HEK293 (cell line): ENCODE results near the gene SPIRE1.

Experiments used
- CTCF ChIA-PET: fragments of 350-600 bp; formaldehyde crosslinking; extraction: SDS; loops from one replicate; lab custom pipeline; 2021; ENCODE audit warnings: antibody characterized with exemption; lab: Yijun Ruan, JAX
- POLR2A ChIA-PET: fragments of 300-600 bp; formaldehyde crosslinking; extraction: SDS; loops from one replicate; lab custom pipeline; 2020; ENCODE audit warnings: antibody characterized with exemption, inconsistent platforms; lab: Yijun Ruan, JAX
- H3K27ac ChIP-seq: fragments of 200-500 bp; sonication (Bioruptor generic); 2 replicates; pipeline ENCODE4 v1.5.1; 2014; ENCODE audit warnings: low read depth, low read length, control low read depth, inconsistent platforms; ENCODE audit errors: extremely low read depth
- H3K36me3 ChIP-seq, 2 experiments: fragments of 200-500 bp in 1 of 2; sonication (Bioruptor generic) in 1 of 2; 1 replicate in 1 of 2; 2 replicates in 1 of 2; pipeline ENCODE4 v1.5.1; 2014 to 2017; ENCODE audit warnings: inconsistent platforms in 2 of 2, low read length in 2 of 2; ENCODE audit not compliant: control insufficient read depth in 2 of 2, insufficient read depth in 1 of 2
- H3K4me1 ChIP-seq: fragments of 200-500 bp; sonication (Bioruptor generic); 2 replicates; pipeline ENCODE4 v1.5.1; 2014; ENCODE audit warnings: mild to moderate bottlenecking, low read length, inconsistent platforms; ENCODE audit not compliant: control insufficient read depth, insufficient read depth
- H3K4me3 ChIP-seq: 2 replicates; pipeline ENCODE4 v1.5.1; 2011; ENCODE audit warnings: low read depth, mild to moderate bottlenecking, control low read depth, low read length, moderate library complexity
- H3K9me3 ChIP-seq: fragments of 200-500 bp; sonication (Bioruptor generic); 2 replicates; pipeline ENCODE4 v1.5.1; 2014; ENCODE audit warnings: low read depth, low read length, inconsistent platforms; ENCODE audit not compliant: control insufficient read depth, insufficient read depth
- GLI4 ChIP-seq: fragments of 450-650 bp; formaldehyde crosslinking; IDR thresholded peaks from 2 replicates; pipeline ENCODE4 v1.5.1; 2016; ENCODE audit warnings: missing biosample characterization, missing genetic modification characterization
- HOXA7 ChIP-seq: sonication (generic); formaldehyde crosslinking; IDR thresholded peaks from 2 replicates; pipeline ENCODE4 v1.8.1; 2022; ENCODE audit warnings: missing genetic modification reagents, borderline replicate concordance
- HOXC10 ChIP-seq: sonication (generic); formaldehyde crosslinking; IDR thresholded peaks from 2 replicates; pipeline ENCODE4 v1.8.1; 2023; ENCODE audit warnings: mild to moderate bottlenecking, missing genetic modification reagents
- KLF9 ChIP-seq: fragments of 450-650 bp; formaldehyde crosslinking; IDR thresholded peaks from 2 replicates; pipeline ENCODE4 v1.5.1; 2016; ENCODE audit warnings: missing biosample characterization, missing genetic modification characterization, low read depth
- MEIS1 ChIP-seq: sonication (generic); formaldehyde crosslinking; IDR thresholded peaks from 2 replicates; pipeline ENCODE4 v1.8.1; 2022; ENCODE audit warnings: missing genetic modification reagents, mild to moderate bottlenecking, borderline replicate concordance
- PRDM1 ChIP-seq: fragments of 450-650 bp; formaldehyde crosslinking; IDR thresholded peaks from 2 replicates; pipeline ENCODE4; 2016; ENCODE audit warnings: missing biosample characterization, missing genetic modification characterization
- REPIN1 ChIP-seq: fragments of 450-650 bp; formaldehyde crosslinking; IDR thresholded peaks from 2 replicates; pipeline ENCODE4 v1.5.1; 2017; ENCODE audit warnings: missing biosample characterization, missing genetic modification characterization, low read depth
- SALL2 ChIP-seq: fragments of 450-650 bp; formaldehyde crosslinking; IDR thresholded peaks from 2 replicates; pipeline ENCODE4 v1.5.0; 2017; ENCODE audit warnings: missing biosample characterization, mild to moderate bottlenecking, missing genetic modification characterization, borderline replicate concordance
- SP7 ChIP-seq: fragments of 450-650 bp; formaldehyde crosslinking; IDR thresholded peaks from 2 replicates; pipeline ENCODE4 v1.5.1; 2016; ENCODE audit warnings: missing biosample characterization, missing genetic modification characterization
- WT1 ChIP-seq: fragments of 450-650 bp; formaldehyde crosslinking; IDR thresholded peaks from 2 replicates; pipeline ENCODE4 v1.5.1; 2016; ENCODE audit warnings: missing biosample characterization, missing genetic modification characterization
- YY2 ChIP-seq: fragments of 450-650 bp; formaldehyde crosslinking; IDR thresholded peaks from 2 replicates; pipeline ENCODE4 v1.5.1; 2016; ENCODE audit warnings: missing biosample characterization, missing genetic modification characterization
- ZBTB8A ChIP-seq: fragments of 450-650 bp; formaldehyde crosslinking; IDR thresholded peaks from 2 replicates; pipeline ENCODE4 v1.5.1; 2016; ENCODE audit warnings: missing biosample characterization, missing genetic modification characterization
- ZEB2 ChIP-seq: fragments of 450-650 bp; formaldehyde crosslinking; IDR thresholded peaks from 2 replicates; pipeline ENCODE4 v1.5.1; 2016; ENCODE audit warnings: missing biosample characterization, missing genetic modification characterization
- ZNF133 ChIP-seq: fragments of 450-650 bp; formaldehyde crosslinking; IDR thresholded peaks from 2 replicates; pipeline ENCODE4 v1.5.1; 2016; ENCODE audit warnings: missing biosample characterization, missing genetic modification characterization
- ZNF155 ChIP-seq: fragments of 450-650 bp; formaldehyde crosslinking; IDR thresholded peaks from 2 replicates; pipeline ENCODE4 v1.5.1; 2016; ENCODE audit warnings: missing biosample characterization, missing genetic modification characterization
- ZNF184 ChIP-seq: fragments of 450-650 bp; IDR thresholded peaks from 2 replicates; pipeline ENCODE4 v1.5.1; 2018; ENCODE audit warnings: missing biosample characterization, mild to moderate bottlenecking, missing genetic modification characterization
- ZNF23 ChIP-seq: fragments of 450-650 bp; formaldehyde crosslinking; IDR thresholded peaks from 2 replicates; pipeline ENCODE4 v1.5.1; 2016; ENCODE audit warnings: missing biosample characterization, missing genetic modification characterization, borderline replicate concordance
- ZNF335 ChIP-seq: fragments of 450-650 bp; formaldehyde crosslinking; conservative IDR thresholded peaks from 2 replicates; pipeline ENCODE4 v1.5.1; 2016; ENCODE audit warnings: missing biosample characterization, missing genetic modification characterization
- ZNF560 ChIP-seq: fragments of 450-650 bp; formaldehyde crosslinking; IDR thresholded peaks from 2 replicates; pipeline ENCODE4 v1.5.1; 2017; ENCODE audit warnings: missing biosample characterization, missing genetic modification characterization, borderline replicate concordance
- ZNF629 ChIP-seq: fragments of 450-650 bp; formaldehyde crosslinking; IDR thresholded peaks from 2 replicates; pipeline ENCODE4 v1.5.1; 2017; ENCODE audit warnings: missing biosample characterization, missing genetic modification characterization
- ZNF768 ChIP-seq: fragments of 450-650 bp; formaldehyde crosslinking; IDR thresholded peaks from 2 replicates; pipeline ENCODE4 v1.5.1; 2018; ENCODE audit warnings: missing biosample characterization, mild to moderate bottlenecking, missing genetic modification characterization
- ZNF777 ChIP-seq: fragments of 450-650 bp; formaldehyde crosslinking; IDR thresholded peaks from 2 replicates; pipeline ENCODE4 v1.5.1; 2017; ENCODE audit warnings: missing biosample characterization, missing genetic modification characterization, borderline replicate concordance
- ZNF792 ChIP-seq: fragments of 450-650 bp; formaldehyde crosslinking; IDR thresholded peaks from 2 replicates; pipeline ENCODE4 v1.5.1; 2016; ENCODE audit warnings: missing biosample characterization, missing genetic modification characterization
- ZNF843 ChIP-seq: fragments of 450-650 bp; formaldehyde crosslinking; IDR thresholded peaks from 2 replicates; pipeline ENCODE4 v1.5.1; 2016; ENCODE audit warnings: missing biosample characterization, missing genetic modification characterization
- TF ChIP-seq, protein P1 (sequence below): fragments of 450-650 bp; formaldehyde crosslinking; conservative IDR thresholded peaks from 2 replicates; pipeline ENCODE4 v1.5.1; 2016; ENCODE audit warnings: low read depth, missing biosample characterization, missing genetic modification characterization
- TF ChIP-seq, protein P2 (sequence below): fragments of 450-650 bp; formaldehyde crosslinking; IDR thresholded peaks from 2 replicates; pipeline ENCODE4 v1.5.1; 2017; ENCODE audit warnings: missing biosample characterization, missing genetic modification characterization
- TF ChIP-seq, protein P3 (sequence below): fragments of 450-650 bp; formaldehyde crosslinking; IDR thresholded peaks from 2 replicates; pipeline ENCODE4 v1.5.1; 2016; ENCODE audit warnings: missing biosample characterization, missing genetic modification characterization
- TF ChIP-seq, protein P4 (sequence below): fragments of 450-650 bp; formaldehyde crosslinking; IDR thresholded peaks from 2 replicates; pipeline ENCODE4 v1.5.1; 2017; ENCODE audit warnings: missing biosample characterization, missing genetic modification characterization

SPIRE1 gene

DNA sequence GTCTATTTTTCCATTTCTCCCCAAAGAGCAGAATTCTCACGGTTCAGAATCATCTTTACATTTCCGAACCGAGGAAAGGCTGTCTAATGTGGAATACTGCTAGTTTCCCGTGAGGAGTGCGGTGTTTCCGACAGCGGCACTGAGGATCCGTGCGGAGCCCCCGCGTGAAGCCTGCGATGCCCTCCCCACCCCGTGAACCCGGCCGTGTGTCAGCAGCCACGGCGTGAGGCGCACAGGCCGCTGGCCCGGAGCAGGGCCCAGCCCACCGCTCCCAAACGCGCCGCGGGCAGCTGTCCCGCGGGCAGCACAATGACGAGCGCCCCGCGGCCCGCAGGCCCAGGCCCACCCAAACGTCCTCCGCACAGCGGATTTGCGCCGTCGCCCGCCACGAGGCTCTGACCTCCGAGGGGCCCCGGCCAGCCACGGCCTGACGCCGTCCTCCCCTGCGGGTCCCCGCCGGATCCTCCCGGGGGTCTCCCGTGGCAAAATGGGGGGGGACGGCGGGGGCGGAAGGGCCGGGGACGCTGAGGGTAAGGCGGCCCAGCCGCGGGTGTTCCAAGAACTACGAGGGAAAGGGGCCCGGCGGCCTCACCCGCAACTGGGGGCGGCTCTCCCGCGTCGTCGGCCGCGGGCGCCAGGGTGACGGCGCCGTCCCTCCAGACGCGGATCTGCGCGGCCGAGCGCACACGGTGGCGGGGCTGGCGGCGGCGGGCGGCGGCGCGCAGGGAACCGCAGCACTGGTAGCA, 796 bp downstream of the SPIRE1 start (continued):
- TF ChIP-seq REPIN1 (tag by site-specific recombination) (no peak), ZNF155 (no peak), ZNF768 (no peak), KLF9 (tag by site-specific recombination) (no peak), YY2 (tag by site-specific recombination) (no peak), GLI4 (tag by site-specific recombination) (no peak), MEIS1 (CRISPR knock-in tag) (no peak), ZNF184 (tag by site-specific recombination) (no peak), ZNF335 (tag by site-specific recombination) (peak; percentile 85), WT1 (tag by site-specific recombination) (no peak), ZNF23 (tag by site-specific recombination) (no peak), ZEB2 (0 out of 2 replicates have a peak, but pooled peaks have one; percentile 30), HOXA7 (CRISPR knock-in tag) (no peak)
- TF ChIP-seq, protein P1, sequence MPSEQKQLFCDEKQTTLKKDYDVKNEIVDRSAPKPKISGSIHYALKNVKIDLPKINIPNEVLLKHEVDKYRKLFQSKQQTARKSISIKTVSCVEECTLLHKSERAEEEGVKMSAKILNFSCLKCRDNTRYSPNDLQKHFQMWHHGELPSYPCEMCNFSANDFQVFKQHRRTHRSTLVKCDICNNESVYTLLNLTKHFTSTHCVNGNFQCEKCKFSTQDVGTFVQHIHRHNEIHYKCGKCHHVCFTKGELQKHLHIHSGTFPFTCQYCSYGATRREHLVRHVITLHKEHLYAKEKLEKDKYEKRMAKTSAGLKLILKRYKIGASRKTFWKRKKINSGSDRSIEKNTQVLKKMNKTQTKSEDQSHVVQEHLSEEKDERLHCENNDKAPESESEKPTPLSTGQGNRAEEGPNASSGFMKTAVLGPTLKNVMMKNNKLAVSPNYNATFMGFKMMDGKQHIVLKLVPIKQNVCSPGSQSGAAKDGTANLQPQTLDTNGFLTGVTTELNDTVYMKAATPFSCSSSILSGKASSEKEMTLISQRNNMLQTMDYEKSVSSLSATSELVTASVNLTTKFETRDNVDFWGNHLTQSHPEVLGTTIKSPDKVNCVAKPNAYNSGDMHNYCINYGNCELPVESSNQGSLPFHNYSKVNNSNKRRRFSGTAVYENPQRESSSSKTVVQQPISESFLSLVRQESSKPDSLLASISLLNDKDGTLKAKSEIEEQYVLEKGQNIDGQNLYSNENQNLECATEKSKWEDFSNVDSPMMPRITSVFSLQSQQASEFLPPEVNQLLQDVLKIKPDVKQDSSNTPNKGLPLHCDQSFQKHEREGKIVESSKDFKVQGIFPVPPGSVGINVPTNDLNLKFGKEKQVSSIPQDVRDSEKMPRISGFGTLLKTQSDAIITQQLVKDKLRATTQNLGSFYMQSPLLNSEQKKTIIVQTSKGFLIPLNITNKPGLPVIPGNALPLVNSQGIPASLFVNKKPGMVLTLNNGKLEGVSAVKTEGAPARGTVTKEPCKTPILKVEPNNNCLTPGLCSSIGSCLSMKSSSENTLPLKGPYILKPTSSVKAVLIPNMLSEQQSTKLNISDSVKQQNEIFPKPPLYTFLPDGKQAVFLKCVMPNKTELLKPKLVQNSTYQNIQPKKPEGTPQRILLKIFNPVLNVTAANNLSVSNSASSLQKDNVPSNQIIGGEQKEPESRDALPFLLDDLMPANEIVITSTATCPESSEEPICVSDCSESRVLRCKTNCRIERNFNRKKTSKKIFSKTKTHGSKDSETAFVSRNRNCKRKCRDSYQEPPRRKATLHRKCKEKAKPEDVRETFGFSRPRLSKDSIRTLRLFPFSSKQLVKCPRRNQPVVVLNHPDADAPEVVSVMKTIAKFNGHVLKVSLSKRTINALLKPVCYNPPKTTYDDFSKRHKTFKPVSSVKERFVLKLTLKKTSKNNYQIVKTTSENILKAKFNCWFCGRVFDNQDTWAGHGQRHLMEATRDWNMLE: no peak

DNA sequence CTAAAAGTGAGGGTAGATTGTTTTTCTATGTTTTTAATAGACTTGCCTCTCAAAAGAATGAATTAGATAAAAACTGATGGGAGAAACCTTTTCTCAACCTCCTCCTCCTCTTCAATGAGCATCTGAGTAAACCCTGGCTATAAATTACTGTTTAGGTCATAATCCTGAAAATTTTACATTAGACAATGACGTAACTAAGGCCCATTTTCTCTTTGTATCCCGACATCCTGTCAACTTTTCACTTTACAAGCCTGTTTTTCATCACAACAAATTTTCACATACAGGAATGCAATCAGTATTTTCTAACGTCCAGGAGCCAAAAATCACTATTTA, 1.3 kb downstream of the SPIRE1 start:
- ChIA-PET CTCF (no interaction called here), POLR2A (no interaction called here)
- Histone ChIP-seq H3K4me3 (peak overlapping the region; percentile 76), H3K36me3 (peaks cover 0 to 3% of the 10 kb centered on the region in 2 experiments), H3K9me3 (no peaks in the 10 kb centered on the region), H3K27ac (peak overlapping the region; percentile 91), H3K4me1 (peaks cover 12% of the 10 kb centered on the region)
- TF ChIP-seq, protein P2, sequence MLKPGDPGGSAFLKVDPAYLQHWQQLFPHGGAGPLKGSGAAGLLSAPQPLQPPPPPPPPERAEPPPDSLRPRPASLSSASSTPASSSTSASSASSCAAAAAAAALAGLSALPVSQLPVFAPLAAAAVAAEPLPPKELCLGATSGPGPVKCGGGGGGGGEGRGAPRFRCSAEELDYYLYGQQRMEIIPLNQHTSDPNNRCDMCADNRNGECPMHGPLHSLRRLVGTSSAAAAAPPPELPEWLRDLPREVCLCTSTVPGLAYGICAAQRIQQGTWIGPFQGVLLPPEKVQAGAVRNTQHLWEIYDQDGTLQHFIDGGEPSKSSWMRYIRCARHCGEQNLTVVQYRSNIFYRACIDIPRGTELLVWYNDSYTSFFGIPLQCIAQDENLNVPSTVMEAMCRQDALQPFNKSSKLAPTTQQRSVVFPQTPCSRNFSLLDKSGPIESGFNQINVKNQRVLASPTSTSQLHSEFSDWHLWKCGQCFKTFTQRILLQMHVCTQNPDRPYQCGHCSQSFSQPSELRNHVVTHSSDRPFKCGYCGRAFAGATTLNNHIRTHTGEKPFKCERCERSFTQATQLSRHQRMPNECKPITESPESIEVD (tag by site-specific recombination): peak; percentile 94
- no peak for TF ChIP-seq ZNF777
- no peak for TF ChIP-seq HOXC10 (CRISPR knock-in tag)
- peak; percentile 93 for TF ChIP-seq PRDM1 (tag by site-specific recombination)
- TF ChIP-seq SALL2: no peak
- TF ChIP-seq, protein P3, sequence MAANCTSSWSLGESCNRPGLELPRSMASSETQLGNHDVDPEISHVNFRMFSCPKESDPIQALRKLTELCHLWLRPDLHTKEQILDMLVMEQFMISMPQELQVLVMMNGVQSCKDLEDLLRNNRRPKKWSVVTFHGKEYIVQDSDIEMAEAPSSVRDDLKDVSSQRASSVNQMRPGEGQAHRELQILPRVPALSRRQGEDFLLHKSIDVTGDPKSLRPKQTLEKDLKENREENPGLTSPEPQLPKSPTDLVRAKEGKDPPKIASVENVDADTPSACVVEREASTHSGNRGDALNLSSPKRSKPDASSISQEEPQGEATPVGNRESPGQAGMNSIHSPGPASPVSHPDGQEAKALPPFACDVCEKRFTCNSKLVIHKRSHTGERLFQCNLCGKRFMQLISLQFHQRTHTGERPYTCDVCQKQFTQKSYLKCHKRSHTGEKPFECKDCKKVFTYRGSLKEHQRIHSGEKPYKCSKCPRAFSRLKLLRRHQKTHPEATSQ (tag by site-specific recombination): no peak
- TF ChIP-seq ZNF560 (tag by site-specific recombination): no peak
- TF ChIP-seq ZNF843: no peak
- no peak for TF ChIP-seq ZNF792 (tag by site-specific recombination)
- no peak for TF ChIP-seq ZNF23 (tag by site-specific recombination)
- no peak for TF ChIP-seq ZNF155
- TF ChIP-seq ZNF629 (tag by site-specific recombination): peak; percentile 96
- TF ChIP-seq ZBTB8A (tag by site-specific recombination): no peak
- TF ChIP-seq, protein P4, sequence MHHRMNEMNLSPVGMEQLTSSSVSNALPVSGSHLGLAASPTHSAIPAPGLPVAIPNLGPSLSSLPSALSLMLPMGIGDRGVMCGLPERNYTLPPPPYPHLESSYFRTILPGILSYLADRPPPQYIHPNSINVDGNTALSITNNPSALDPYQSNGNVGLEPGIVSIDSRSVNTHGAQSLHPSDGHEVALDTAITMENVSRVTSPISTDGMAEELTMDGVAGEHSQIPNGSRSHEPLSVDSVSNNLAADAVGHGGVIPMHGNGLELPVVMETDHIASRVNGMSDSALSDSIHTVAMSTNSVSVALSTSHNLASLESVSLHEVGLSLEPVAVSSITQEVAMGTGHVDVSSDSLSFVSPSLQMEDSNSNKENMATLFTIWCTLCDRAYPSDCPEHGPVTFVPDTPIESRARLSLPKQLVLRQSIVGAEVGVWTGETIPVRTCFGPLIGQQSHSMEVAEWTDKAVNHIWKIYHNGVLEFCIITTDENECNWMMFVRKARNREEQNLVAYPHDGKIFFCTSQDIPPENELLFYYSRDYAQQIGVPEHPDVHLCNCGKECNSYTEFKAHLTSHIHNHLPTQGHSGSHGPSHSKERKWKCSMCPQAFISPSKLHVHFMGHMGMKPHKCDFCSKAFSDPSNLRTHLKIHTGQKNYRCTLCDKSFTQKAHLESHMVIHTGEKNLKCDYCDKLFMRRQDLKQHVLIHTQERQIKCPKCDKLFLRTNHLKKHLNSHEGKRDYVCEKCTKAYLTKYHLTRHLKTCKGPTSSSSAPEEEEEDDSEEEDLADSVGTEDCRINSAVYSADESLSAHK (tag by site-specific recombination): no peak
- no peak for TF ChIP-seq ZNF133 (tag by site-specific recombination)
- 0 out of 2 replicates have a peak, but pooled peaks have one; percentile 10 for TF ChIP-seq SP7
